NCI-H1105 treated with DMSO at 0.1 percent for 48 hours (cell line): ENCODE results near the gene EPS8.
A peak's percentile ranks its signal among the peaks of the same experiment; 100 is the strongest.
"Not testable (repeated sequence)": the region's sequence is repeated elsewhere in the genome, so short reads cannot be mapped to it uniquely, and the experiment has no call there.

Experiments
- DNase-seq: peaks from one replicate; lab custom pipeline; 2025; lab: John Stamatoyannopoulos, UW

Gene EPS8

GRCh38 chr12:15646581-15646980 is 142.6 kb downstream of the EPS8 start:
- DNase-seq, result no peak

- DNase-seq, result no peak
Measured at GRCh38 chr12:15644700-15645099, 144.5 kb downstream of the EPS8 start.

GRCh38 chr12:15638231-15638630 is 151.0 kb downstream of the EPS8 start:
- no peak for DNase-seq

- peak; percentile 11 for DNase-seq
Measured at GRCh38 chr12:15636060-15636890, 152.9 kb downstream of the EPS8 start.

GRCh38 chr12:15634010-15634683 is 155.0 kb downstream of the EPS8 start:
- DNase-seq, result no peak

- no peak for DNase-seq
Measured at GRCh38 chr12:15633201-15633600, 156.0 kb downstream of the EPS8 start.

GRCh38 chr12:15632708-15633107 is 156.5 kb downstream of the EPS8 start:
- no peak for DNase-seq

- DNase-seq, result no peak
Measured at GRCh38 chr12:15631007-15631715, 158.0 kb downstream of the EPS8 start.

GRCh38 chr12:15629761-15630160 is 159.4 kb downstream of the EPS8 start:
- DNase-seq, result no peak

- no peak for DNase-seq
Measured at GRCh38 chr12:15629108-15629507, 160.1 kb downstream of the EPS8 start.

GRCh38 chr12:15627995-15628945 is 160.9 kb downstream of the EPS8 start:
- no peak for DNase-seq

GRCh38 chr12:15625075-15625474 is 164.1 kb downstream of the EPS8 start:
- no peak for DNase-seq

- peak; percentile 5 for DNase-seq
Measured at GRCh38 chr12:15620741-15621539, 168.2 kb downstream of the EPS8 start.

GRCh38 chr12:15616495-15616894 is 172.7 kb downstream of the EPS8 start:
- DNase-seq, result not testable (repeated sequence)

GRCh38 chr12:15613981-15614380 is 175.2 kb downstream of the EPS8 start:
- DNase-seq, result no peak

- DNase-seq, result no peak
Measured at GRCh38 chr12:15608941-15609340, 180.2 kb downstream of the EPS8 start.

GRCh38 chr12:15608406-15608805 is 180.8 kb downstream of the EPS8 start:
- DNase-seq, result no peak

GRCh38 chr12:15605881-15606590 is 183.2 kb downstream of the EPS8 start:
- no peak for DNase-seq

GRCh38 chr12:15603474-15604085 is 185.6 kb downstream of the EPS8 start:
- DNase-seq, result peak; percentile 66
